GM19240 (cell line): ENCODE data around the gene DEPP1.

ENCODE experiments used
- DNase-seq: peaks from one replicate; pipeline ENCODE4 v3.0.0; 2011; ENCODE audit warnings: low spot score; ENCODE audit not compliant: insufficient read length

DEPP1 gene

DNA sequence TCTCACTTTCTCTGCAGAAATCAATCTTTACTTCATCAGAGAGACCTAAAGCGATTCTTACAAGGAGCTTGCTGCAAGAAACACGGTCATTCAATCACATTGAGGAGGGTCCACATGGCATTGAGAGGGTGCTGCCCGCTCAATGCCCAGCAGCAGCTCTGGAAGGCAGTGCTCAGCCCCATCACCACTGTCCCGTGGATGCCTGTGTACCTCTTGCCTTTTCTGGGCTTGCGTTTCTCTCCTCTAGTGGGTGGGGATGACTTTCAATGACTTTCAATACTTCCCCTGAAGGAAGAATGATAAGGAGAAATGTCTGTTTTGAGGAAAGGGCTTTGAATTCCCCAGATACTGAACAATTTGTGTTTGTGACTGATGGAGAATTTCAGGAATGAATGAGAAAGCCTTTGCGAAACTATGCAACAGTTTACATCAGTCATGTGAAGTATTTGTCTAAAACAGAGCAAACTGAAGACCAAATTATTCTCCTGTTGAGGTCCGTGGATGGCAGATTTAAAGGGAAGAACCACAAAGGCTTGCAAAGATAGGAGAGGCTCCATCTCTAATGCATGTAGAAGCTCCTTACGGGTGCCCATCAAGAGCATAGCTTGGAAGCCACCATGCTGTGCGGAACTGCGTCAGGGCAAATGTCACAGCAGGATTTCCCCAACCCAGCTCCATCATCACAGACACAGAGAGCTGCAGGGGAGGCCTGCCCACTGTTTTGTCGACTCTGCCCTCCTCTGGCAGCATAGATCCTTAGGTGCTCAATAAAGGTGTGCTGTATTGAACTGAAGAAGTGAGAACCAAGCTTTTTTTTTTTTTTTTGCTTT, 15.5 kb upstream of the DEPP1 start:
- DNase-seq, result no peak

DNA sequence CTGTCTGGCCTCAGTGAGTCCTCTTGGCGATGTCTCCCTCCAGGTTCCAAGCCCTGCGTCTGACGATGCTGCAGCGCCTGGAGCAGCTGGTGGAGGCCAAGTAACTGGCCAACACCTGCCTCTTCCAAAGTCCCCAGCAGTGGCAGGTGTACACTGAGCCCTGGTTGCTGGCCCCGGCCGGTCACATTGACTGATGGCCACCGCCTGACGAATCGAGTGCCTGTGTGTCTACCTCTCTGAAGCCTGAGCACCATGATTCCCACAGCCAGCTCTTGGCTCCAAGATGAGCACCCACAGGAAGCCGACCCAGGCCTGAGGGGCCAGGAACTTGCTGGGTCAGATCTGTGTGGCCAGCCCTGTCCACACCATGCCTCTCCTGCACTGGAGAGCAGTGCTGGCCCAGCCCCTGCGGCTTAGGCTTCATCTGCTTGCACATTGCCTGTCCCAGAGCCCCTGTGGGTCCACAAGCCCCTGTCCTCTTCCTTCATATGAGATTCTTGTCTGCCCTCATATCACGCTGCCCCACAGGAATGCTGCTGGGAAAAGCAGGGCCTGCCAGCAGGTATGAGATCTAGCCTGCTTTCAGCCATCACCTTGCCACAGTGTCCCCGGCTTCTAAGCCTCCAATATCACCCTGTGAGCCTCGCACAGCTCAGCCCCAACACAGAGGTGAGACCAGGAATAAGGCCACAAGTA, 14.8 kb upstream of the DEPP1 start:
- DNase-seq, result no peak

GRCh38 chr10:44992732-44993225, 14.2 kb upstream of the DEPP1 start:
- no peak for DNase-seq

DNA sequence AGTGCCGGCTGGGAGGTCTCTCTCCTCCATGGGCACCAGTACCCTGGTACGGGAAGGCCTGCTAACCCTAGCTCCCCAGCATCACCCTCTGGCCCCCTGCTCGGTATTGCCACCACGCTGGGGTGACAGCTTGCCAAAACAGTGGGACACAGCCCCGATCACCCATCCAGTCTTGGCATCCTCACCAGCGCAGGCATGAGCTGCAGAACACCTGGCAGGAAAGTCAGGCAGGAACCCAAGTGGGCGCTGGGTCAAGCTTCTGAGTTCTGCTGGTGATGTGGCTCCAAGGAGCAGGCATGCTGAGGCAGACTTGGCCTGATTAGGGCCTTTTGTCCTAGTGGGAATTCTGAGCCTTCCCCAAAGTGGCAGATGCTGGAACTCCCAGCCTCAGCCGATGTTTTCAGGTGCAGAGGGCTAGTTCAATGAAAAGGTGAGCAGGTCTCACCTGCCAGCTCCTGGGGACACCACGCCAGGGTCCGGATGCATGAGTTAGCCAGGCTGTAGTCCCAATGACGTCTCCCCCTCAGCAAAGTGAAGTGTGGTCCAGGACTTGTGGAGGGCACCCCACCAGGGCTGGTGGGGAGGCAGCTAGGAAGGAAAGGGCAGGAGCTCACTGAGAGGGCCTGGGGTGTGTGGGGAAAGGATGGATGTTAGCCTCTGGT, 13.6 kb upstream of the DEPP1 start:
- no peak for DNase-seq

DNA sequence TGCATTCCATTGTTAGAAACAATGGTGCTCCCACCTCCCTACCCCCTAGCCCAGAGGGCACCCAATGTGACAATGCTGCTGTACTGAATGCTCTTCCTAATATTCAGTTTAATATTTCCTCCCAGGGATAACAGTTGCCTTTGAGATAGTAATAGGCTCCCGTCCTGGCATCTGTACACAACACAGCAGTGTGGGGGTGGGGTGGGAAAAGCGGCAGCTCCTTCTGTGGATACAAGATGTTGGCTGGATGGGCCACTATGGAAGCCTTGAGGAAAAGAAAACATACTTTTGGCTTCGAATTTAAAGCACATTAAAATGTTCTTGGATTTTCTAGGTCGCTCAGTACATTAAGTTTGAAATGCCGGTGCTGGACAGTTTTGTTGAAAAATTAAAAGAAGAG, 13.0 kb upstream of the DEPP1 start:
- DNase-seq, result no peak

- DNase-seq, result no peak
Observed at GRCh38 chr10:44990965-44991364, 12.4 kb upstream of the DEPP1 start.

DNA sequence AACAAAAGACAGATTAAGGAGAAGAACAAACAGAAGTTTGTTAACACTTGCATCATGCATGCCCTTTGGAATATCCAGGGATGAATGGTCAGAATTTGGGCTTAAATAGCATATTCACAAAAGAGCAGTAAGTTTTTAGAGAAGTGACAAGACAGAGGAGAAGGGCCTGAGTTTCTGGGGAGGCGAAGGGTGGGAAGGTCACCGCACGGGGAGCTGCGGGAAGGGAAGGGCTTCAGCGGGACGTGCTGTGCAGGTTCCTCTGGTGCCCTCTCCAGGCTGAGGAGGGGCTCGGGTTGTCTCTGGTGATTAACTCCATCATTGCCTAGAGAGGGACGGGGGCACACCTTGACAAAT, 11.7 kb upstream of the DEPP1 start:
- no peak for DNase-seq

DNA sequence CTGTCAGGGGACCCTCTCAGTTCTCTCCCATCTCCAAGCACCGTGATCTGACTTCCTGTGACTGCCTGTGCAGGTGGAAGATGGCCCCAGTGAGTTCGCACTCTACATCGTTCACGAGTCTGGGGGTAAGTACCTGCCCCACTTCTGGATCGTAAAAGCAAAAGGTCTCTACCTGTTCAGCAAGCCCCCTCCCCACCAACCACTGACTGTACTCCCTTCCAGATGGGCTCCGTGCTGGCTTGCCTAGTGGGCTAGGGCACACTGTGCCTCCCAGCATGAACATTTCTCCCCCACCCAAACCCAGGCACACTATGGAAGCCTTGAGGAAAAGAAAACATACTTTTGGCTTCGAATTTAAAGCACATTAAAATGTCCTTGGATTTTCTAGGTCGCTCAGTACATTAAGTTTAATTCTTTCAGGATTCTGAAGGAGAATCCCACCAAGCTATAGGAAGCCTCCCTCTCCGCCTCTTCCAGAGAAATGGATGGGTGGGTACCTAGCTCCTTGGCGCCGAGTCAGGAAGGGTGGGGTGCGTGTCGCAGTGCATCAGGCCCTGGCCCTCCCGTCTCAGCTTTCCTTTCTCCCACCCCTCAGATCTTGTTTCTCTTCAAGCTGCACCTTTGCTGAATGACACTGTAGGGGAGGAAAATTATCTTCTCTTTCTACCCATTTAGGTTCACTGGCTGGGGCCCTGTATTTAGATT, 11.1 kb upstream of the DEPP1 start:
- no peak for DNase-seq

DNA sequence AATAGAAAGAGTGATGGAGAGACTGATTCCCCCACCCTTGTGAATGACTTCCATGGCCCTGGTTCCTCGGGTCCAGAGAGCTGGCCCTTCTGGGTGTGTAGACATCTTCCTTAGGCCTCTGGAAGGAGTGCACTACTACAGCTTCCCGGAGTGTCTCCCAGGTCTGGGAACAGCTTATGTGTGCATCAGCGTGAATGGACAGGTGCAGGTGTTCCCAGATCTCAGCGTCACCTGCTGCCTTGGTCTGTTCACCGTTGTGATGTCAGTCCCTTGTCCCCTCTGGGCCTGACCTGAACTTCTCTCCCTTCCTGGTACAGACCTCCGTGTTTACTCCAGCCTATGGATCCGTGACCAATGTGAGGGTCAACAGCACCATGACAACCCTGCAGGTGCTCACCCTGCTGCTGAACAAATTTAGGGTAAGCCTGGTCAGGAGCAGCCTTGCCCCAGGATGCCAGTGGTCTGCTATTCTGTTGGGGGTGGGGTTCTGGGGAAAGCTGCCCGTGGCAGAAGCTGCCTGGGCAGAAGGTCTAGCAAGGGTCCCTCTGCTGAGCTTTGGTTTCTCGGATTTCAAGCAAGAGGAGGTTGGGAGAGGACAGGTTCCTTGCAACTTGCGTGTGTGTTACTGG, 10.5 kb upstream of the DEPP1 start:
- no peak for DNase-seq

DNA sequence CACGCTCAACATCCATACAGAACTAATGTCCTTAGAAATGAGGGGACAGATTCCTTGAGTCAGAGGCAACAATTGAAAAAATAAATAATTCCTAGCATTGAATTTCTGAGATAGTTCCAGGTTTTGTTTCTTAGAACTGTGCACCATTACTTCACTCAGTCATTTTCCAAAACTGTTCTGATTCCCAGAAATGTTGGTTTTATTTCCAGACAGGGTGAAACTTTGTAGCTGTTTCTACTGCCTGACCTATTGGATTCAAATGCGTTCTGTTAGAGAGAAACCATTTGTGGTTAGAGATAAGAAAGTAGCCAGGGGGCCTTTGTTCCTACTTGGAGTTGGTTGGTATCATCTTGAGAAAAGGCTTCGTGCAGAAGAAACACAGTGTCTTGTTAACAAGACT, 8.1 kb upstream of the DEPP1 start:
- no peak for DNase-seq

- DNase-seq, result no peak
Observed at GRCh38 chr10:44986179-44986578, 7.6 kb upstream of the DEPP1 start.

DNA sequence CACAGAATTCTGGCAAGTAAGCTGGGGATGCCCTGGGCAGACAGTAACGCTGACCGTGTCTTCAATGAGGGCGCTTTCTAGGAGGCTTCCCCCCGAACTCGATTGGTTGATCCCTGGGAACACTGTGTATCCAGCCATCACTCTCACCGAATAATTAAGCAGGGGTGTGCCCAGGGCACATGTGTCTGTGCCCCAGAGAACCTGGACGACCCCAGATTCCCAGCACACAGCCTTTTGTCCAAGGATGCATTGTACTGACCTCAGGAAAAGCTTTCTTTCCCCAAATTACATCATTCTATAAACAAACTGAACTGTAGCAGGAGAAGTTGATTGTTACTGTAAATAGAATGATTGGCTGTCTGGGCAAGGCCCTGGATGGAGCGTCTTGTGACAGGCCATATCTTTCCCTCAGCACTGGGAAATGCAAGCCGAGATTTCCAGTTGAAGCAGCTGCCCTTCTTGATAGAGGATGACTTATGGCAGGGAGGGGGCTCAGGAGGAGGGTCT, 6.6 kb upstream of the DEPP1 start:
- DNase-seq, result no peak

DNA sequence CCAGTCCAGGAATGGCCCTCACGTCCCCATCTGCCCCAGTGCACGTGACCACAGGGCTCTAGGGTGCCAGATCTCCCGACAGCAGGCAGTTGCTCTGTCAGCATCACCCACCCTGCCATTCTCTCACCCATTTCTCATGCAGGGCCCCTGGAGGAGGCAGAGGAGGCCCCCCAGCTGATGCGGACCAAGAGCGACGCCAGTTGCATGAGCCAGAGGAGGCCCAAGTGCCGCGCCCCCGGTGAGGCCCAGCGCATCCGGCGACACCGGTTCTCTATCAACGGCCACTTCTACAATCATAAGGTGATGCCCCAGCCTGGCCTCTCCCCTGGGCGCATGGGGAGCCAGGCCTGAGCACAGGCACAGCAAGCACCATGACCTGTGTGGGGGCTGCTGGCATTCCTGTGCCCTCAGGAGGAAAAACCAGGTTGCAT, 6.1 kb upstream of the DEPP1 start:
- DNase-seq, result no peak

DNA sequence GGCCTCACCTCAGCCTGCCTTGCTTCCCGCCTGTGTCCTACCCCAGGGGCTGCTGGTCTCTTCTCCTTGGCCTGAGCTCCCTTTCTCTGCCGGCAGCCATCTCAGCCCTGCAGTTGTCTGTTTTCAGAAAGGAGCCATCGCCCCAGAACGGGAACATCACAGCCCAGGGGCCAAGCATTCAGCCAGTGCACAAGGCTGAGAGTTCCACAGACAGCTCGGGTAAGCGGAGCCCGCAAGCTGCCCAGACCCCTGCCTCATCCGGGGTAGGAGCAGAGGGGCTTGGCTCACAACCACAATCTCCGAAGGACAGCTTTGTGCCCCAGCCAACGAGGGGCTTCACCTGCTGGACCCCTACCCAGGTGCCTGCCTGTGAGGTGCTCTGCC, 5.3 kb upstream of the DEPP1 start:
- DNase-seq, result no peak

- no peak for DNase-seq
Observed at GRCh38 chr10:44983066-44983894, 4.7 kb upstream of the DEPP1 start.

DNA sequence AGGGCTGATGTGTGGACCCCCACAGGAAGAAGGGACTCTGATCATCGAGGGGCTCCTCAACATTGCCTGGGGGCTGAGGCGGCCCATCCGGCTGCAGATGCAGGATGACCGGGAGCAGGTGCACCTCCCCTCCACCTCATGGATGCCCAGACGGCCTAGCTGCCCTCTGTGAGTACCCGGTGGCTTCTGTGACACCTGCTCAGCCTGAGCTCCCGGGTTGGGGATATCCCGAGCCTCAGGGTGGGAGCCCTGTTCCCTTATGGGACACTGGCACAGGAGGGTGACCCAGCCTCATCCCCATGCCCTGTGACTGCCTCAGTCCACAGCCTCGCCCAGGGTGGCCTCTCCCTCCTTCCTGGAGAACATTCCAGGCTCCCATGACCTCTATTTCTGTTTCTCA, 3.9 kb upstream of the DEPP1 start:
- no peak for DNase-seq

- no peak for DNase-seq
Observed at GRCh38 chr10:44982114-44982460, 3.5 kb upstream of the DEPP1 start.

DNA sequence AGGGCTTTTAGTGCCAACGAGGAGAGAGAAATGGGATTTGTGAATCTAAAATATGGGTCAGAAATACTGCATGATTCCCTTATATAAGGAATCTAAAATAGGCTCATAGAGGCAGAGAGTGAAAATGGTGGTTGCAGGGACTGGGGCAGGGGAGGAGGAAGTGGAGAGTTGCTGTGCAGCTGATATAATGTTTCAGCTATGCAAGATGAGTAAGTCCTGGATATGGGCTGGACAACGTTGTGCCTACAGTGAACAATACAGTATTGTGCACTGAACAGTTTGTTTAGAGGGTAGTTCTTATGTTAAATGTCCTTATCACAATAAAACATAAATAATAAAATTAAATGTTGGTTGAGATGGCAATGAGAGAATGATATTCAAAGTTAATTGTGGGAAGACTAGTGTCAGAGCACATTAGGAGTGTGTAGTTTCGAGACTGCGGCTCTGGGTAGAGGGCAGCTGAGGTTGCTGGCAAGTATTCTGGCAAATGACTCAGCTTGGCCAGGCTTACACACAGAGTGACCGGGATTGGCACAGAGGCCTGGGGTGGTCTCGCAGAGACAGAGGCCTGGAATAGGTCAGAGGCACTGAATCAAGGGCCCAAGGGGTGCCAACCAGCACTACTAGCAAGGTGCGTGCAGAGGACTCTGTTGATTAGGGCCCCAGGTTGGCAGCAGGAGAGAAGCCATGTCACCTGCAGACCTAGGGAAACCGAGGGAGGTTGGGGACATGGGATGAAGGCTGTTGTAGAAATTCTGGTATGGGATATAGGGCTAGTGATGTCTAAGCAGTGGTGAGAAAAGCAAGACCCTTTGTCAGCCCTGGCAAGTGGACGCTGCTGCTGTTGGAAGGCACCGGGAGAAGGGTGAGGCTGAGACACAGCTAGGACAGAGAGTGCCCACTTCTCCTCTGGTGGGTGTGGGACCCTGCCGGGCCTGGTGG, 2.8 kb upstream of the DEPP1 start:
- no peak for DNase-seq
